Body of pancreas (tissue), 4 donors: ENCODE data around the gene EPC2. TPM values are rescaled to one million over a fixed set of nuclear protein-coding genes. Genes with fewer than 3 reads are reported as not detected.
"Not testable (repeated sequence)": the region's sequence is repeated elsewhere in the genome, so short reads cannot be mapped to it uniquely, and the experiment has no call there.

Source experiments
- ATAC-seq: fragments of 150-250 bp; one replicate; pipeline ENCODE4 v1.9.1; 2016
- DNase-seq, 4 donors: peaks; one replicate each; pipeline ENCODE4 v3.0.0-alpha.2; 2019
- H3K27ac ChIP-seq, 4 donors: fragments of 200-600 bp; sonication (generic); 1 replicate in 3 of 4; 2 replicates in 1 of 4; pipeline versions ENCODE4 v1.5.1 to v1.6.1; 2016 to 2019; ENCODE audit warnings: mild to moderate bottlenecking in 1 of 4, mixed read lengths in 1 of 4, moderate library complexity in 1 of 4
- H3K27me3 ChIP-seq, 2 donors: fragments of 200-600 bp; sonication (generic); one replicate each; pipeline ENCODE4 v1.6.0; 2016; ENCODE audit warnings: mild to moderate bottlenecking in 1 of 2
- H3K36me3 ChIP-seq, 2 donors: fragments of 200-600 bp; sonication (generic); replicated peaks in 1 of 2; 2 replicates each; pipeline ENCODE4 v1.5.1; 2016; ENCODE audit warnings: low read depth in 2 of 2; ENCODE audit not compliant: insufficient read depth in 1 of 2
- H3K4me1 ChIP-seq: fragments of 200-600 bp; sonication (generic); one replicate; pipeline ENCODE4 v1.6.0; 2016
- H3K4me3 ChIP-seq, 2 donors: fragments of 200-600 bp; sonication (generic); 1 replicate in 1 of 2; 2 replicates in 1 of 2; pipeline ENCODE4 v1.5.1; 2016 to 2019
- H3K9me3 ChIP-seq, 3 donors: fragments of 200-600 bp; sonication (generic); 1 replicate in 2 of 3; 2 replicates in 1 of 3; pipeline ENCODE4 v1.5.1; 2016
- POLR2A ChIP-seq, 3 donors: fragments of 450-650 bp; IDR thresholded peaks; one replicate each; pipeline ENCODE4 v1.6.1; 2016; ENCODE audit warnings: antibody characterized with exemption in 3 of 3, mild to moderate bottlenecking in 2 of 3
- WGBS, 2 donors: methylation state at CpG; one replicate each; pipeline ENCODE4 v1.1.5; 2017; 5-methylcytosine and 5-hydroxymethylcytosine counted together
- intact Hi-C: fragments of 100-400 bp; cut with DNase I; formaldehyde crosslinking; loops from one replicate; pipeline ENCODE4 v1.15.1; 2023
- total RNA-seq, 2 donors: library from RNA; depleted of rRNA; stranded (reverse); fragments of >200 nt; gene quantifications; one replicate each; pipeline ENCODE4 v1.1.0, GENCODE V29; 2016
- TF ChIP-seq, protein P1 (sequence below), 7 experiments: fragments of 450-650 bp in 4 of 7; fragments of 200-600 bp in 3 of 7; sonication (generic) in 3 of 7; IDR thresholded peaks; one replicate each; pipeline ENCODE4 v1.5.1; 2016 to 2019; ENCODE audit warnings: antibody characterized with exemption in 7 of 7

Gene EPC2
- total RNA-seq, 2 donors from 2014 or later, result 19.2 to 21.1 TPM

DNA sequence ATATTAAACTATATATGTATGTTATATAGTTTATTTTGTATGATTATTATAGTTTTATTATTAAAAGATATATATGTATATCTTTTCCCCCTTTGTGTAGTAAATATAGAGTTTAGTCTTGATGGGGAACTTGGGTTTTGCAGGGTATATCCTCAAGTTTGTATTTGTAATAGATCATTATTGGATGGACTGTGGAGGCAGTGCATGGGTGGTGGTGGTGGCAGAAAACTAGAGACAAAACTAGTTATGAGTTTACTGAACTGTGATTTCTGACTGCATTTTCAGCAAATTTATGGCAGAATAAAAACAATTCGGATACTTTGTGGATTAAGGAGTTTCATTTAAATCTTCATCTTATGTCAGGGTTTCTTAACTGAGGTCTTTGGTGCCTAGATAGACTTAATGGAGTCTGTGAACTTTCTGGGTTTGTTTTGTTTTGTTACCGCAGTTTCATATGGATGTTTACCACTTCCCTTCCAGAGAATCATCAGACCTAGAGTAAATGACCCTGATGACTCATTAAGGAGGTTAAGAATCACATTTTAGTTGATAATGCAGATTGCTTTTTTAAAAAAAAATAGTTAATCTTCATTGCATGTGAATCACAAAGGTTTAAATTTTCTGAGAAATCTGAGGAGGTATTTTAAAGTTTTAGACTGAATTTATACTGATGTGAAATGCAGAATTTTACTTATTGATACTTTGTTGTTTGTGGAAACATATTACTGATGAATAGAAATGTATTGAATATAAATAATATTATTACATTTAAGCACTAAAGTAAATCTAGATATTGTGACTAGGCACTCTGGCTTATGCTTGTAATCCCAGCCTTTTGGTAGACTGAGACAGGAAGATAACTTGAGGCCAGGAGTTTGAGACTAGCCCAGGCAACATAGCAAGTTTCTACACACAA lies 14.5 kb downstream of the EPC2 start:
- no peaks in the 10 kb centered on the region for H3K27me3 ChIP-seq
- intact Hi-C loops, result no loop called here
- peaks cover 38% of the 10 kb centered on the region for H3K4me1 ChIP-seq
- ATAC-seq, result no peak
- H3K9me3 ChIP-seq, result no peaks in the 10 kb centered on the region
- H3K27ac ChIP-seq, result no peak overlapping the region
- WGBS, 2 donors, result 56 to 83% methylated on average over 2 of the region's 2 CpGs
- no peak overlapping the region for H3K4me3 ChIP-seq
- TF ChIP-seq POLR2A (IDR thresholded peaks at IDR 0.05), result no peak
- TF ChIP-seq, protein P1, sequence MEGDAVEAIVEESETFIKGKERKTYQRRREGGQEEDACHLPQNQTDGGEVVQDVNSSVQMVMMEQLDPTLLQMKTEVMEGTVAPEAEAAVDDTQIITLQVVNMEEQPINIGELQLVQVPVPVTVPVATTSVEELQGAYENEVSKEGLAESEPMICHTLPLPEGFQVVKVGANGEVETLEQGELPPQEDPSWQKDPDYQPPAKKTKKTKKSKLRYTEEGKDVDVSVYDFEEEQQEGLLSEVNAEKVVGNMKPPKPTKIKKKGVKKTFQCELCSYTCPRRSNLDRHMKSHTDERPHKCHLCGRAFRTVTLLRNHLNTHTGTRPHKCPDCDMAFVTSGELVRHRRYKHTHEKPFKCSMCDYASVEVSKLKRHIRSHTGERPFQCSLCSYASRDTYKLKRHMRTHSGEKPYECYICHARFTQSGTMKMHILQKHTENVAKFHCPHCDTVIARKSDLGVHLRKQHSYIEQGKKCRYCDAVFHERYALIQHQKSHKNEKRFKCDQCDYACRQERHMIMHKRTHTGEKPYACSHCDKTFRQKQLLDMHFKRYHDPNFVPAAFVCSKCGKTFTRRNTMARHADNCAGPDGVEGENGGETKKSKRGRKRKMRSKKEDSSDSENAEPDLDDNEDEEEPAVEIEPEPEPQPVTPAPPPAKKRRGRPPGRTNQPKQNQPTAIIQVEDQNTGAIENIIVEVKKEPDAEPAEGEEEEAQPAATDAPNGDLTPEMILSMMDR (IDR thresholded peaks at IDR 0.05), result no peak
- no peak for DNase-seq
- no peaks in the 10 kb centered on the region for H3K36me3 ChIP-seq

DNA sequence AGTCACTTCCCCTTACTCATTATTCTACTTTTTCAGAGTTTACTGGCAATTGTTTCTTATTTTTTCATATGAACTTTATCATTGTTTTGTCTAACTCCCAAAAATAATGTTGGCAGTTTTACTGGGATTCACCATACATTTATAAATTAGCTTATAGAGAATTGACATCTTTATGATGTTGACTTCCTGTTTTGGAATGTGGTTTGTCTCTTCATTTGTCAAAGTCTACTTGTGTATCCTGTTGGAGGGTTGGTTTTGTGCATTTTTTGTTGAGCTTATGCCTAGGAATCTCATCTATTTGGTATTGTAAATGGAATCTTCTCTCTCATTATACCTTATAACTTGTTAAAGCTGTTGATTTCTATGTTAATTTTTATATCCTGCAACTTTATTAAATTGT lies 16.4 kb downstream of the EPC2 start:
- DNase-seq, result no peak
- Histone ChIP-seq H3K27me3 (no peaks in the 10 kb centered on the region), H3K36me3 (no peaks in the 10 kb centered on the region), H3K27ac (no peak overlapping the region), H3K4me1 (peaks cover 24% of the 10 kb centered on the region), H3K9me3 (no peaks in the 10 kb centered on the region), H3K4me3 (no peak overlapping the region)
- ATAC-seq, result no peak
- TF ChIP-seq POLR2A (IDR thresholded peaks at IDR 0.05), result no peak
- TF ChIP-seq, protein P1 (IDR thresholded peaks at IDR 0.05), result no peak
- intact Hi-C loops, result no loop called here

- H3K9me3 ChIP-seq, H3K27me3 ChIP-seq, DNase-seq, H3K36me3 ChIP-seq, H3K4me3 ChIP-seq, intact Hi-C loops, ATAC-seq, H3K27ac ChIP-seq: not testable (repeated sequence)
- H3K4me1 ChIP-seq, result peaks cover 27% of the 10 kb centered on the region
- WGBS, 2 donors, result 92 to 95% methylated on average over 8 of the region's 8 CpGs
Observed at GRCh38 chr2:148662332-148662731, 17.8 kb downstream of the EPC2 start.

DNA sequence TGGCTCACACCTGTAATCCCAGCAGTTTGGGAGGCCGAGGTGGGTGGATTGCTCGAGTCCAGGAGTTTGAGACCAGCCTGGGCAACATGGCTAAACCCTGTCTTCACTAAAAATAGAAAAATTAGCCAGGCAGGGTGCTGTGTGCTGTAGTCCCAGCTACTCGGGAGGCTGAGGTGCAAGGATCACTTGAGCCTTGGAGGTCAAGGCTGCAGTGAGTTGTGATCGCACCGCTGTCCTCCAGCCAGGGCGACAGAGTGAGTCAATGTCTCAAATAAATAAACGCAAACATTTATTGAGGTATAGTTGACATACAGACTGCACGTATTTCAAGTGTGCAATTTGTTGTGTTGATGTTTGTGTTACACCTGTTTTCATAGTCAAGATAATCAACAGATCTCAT lies 19.7 kb downstream of the EPC2 start:
- H3K27me3 ChIP-seq, result no peaks in the 10 kb centered on the region
- H3K9me3 ChIP-seq, result no peaks in the 10 kb centered on the region
- no peak overlapping the region for H3K27ac ChIP-seq
- no peaks in the 10 kb centered on the region for H3K36me3 ChIP-seq
- ATAC-seq, result no peak
- intact Hi-C loops, result no loop called here
- TF ChIP-seq, protein P1 (IDR thresholded peaks at IDR 0.05), result no peak
- no peak for TF ChIP-seq POLR2A (IDR thresholded peaks at IDR 0.05)
- DNase-seq, result no peak
- no peak overlapping the region for H3K4me3 ChIP-seq
- 90 to 95% methylated on average over 6 to 8 of the region's 8 CpGs for WGBS, 2 donors
- H3K4me1 ChIP-seq, result peaks cover 16% of the 10 kb centered on the region

DNA sequence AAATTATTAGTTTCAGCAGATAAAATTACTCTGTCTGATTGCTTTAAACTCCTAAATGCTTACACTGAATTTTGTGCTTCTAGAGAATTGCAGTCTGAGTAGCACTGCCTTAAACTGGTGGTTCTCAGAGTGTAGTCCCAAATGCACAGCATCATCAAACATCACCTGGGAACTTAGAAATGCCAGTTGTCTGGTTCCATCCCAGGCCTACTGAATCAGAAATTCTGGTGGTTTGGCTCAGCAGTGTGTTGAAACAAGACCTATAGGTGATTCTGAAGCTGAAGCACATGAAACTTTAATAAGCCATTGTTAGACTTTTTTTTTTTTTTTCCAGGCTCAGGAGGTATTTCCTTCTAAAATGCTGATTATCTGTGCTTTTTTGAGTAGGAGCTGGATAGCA lies 22.0 kb downstream of the EPC2 start:
- DNase-seq (no peak), ATAC-seq (no peak)
- peaks cover 16% of the 10 kb centered on the region for H3K4me1 ChIP-seq
- intact Hi-C loops, result no loop called here
- H3K4me3 ChIP-seq, result no peak overlapping the region
- H3K27me3 ChIP-seq, result no peaks in the 10 kb centered on the region
- no peaks in the 10 kb centered on the region for H3K9me3 ChIP-seq
- TF ChIP-seq, protein P1 (IDR thresholded peaks at IDR 0.05), result no peak
- no peak for TF ChIP-seq POLR2A (IDR thresholded peaks at IDR 0.05)
- no peaks in the 10 kb centered on the region for H3K36me3 ChIP-seq
- no peak overlapping the region for H3K27ac ChIP-seq
